ENCODE measurements around the gene GRM6.

Gene GRM6

DNA sequence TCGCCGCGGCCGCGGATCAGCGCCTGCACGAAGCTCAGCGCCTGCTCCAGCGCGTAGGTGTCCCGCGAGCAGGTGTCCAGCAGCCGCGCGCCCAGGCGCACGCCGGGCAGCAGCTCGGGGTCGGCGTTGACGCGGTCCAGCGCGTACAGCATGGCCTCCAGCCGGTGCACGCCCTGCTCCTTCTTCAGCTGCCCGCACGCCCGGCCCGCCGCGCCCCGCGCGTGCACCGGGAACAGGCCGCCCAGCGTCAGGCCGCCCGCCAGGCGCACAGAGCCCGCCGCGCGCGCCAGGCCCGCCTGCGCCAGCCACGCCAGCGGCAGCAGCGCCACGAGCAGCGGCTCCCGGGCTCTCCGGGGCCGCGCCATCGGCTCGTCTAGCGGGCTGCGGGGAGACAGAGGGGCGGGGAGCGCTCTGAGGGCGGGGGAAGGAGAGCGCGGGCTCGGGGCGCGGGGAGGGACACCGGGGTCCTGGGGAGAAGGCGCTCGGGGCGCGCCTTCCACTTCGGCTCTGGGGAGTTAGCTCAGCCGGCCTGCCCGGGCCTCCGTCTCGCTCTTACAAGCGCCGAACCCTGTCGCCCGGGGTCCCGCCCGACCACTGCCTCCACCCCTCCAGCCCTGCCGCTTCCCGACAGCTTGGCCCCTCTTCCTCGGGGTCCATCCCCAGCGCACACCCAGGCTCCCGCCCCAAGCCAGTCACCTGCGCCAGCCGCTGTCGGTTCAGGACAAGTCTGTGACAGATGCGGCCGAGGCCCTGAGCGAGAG lies at the start of gene GRM6:
Gene GRM6, minus strand, starts transcription at position 741 of the 761 bp plus-strand sequence. Its CDS starts 376 bp downstream, at position 365.
- no peak for DNase-seq

DNA sequence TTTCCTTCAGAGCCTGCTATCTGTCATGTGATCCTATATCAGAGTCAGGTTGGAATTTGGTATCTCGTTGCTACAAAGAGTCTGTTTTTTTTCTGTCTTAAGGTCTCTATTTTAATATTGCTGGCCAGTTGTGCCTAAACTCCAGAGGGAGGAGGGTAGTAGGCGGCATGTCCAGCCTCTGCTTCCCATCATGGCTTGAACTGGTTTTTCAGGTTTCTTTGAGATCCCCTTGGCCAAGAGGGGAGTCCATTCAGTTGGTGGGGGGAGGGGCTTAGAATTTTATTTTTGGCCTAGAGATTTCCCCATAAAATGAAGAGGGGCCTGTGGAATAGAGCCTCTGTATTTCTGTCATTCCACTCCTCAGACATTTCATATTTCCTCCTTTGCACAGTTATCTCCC lies 49.6 kb upstream of the GRM6 start:
- DNase-seq = no peak

DNA sequence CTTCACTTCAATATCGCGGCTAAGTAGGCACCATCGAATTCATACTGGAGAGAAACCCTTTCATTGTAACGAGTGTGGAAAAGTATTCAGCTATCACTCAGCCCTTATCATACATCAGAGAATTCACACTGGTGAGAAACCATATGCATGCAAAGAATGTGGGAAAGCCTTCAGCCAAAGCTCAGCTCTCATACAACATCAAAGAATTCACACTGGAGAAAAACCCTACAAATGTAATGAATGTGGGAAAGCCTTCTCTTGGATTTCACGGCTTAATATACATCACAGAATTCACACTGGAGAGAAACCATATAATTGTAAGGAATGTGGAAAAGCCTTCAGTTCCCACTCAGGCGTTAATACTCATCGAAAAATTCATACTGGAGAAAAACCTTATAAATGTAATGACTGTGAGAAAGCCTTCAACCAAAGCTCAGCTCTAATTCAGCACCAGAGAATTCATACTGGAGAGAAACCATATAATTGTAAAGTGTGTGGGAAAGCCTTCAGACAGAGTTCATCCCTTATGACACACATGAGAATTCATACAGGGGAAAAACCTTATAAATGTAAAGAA lies 38.0 kb upstream of the GRM6 start:
- DNase-seq = no peak

- DNase-seq = peak; percentile 96 to 97 (median 96)
These were observed 28.5 kb upstream of the GRM6 start, which contains the start of gene ZNF879 for GRCh38 chr5:179023528-179024189. Gene ZNF879 (plus strand): TSS chr5:179023804. CDS start chr5:179025005, 1,201 bp downstream.

DNA sequence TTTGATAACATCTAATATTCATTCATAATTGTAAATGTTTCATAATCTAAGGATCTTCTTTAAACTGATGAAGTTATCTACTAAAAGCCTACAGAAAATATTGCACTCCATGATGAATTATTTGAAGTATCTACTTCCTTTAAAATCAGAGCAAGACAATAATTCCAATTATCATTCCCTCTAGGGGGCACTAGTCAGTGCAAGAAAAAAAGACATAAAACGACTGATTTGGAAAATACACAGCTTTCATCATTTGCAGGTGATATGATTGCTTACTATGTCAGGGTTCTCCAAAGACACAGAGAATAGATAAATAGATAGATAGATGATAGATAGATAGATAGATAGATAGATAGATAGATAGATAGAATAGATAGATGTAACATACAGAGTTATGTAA lies 13.5 kb upstream of the GRM6 start:
- no peak for DNase-seq

DNA sequence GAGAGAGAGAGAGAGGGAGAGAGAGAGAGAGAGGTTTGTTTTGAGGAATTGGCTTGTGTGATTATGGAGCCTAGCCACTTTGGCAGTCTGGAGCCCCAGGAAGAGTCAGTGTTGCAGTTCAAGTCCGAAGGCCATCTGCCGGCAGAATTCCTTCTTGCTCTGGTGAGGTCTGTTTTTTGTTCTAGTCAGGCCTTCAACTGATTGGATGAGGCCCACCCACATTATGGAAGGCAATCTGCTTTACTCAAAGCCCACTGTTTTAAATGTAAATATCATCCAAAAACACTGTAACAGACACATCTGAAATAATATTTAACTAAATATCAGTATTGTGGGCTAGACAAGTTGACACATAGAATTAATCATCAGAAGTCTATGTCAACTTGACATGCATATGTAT lies 11.4 kb upstream of the GRM6 start:
- DNase-seq = no peak

GRCh38 chr5:178998441-178998840 lies 3.3 kb upstream of the GRM6 start:
- DNase-seq = no peak

DNA sequence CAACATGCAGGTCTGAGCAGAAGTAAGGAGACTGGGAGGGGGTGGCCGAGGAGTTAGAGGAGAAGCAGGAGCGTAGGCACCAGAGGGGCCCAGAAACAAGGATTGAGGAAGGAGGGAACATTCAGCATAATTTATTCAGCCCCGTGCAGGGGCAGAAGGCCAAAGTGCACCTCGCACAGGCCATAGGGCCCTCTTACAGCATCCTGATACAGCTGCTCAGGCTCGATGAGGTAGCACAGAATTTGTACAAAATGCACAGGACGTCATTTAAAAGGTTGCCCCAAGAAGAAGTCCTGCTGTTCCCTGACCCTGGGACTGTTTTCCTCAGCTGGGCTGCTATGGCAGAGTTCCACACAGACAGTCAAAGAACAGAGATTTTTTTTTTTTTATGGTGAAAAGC lies 2.1 kb upstream of the GRM6 start:
- DNase-seq = no peak

DNA sequence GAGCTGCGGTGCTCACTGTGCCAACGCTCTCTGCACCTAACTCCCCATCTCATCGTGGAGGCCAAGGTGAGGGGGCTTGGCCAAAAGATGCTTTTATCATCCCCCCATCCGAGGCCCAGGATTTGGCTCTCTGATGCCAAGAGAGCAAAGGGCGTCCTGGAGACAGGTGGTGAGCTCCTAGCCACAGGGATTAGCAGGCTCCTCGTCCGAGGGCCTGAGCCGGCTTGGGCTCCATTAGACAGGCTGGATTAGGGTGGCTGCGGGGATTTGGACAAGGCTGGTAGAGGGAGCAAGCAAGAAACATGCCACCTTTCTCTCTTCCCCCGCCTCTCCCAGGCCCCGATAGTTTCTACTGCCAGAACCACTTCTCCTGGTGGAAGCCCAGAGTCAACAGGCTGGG lies 1.0 kb upstream of the GRM6 start:
- no peak for DNase-seq

DNA sequence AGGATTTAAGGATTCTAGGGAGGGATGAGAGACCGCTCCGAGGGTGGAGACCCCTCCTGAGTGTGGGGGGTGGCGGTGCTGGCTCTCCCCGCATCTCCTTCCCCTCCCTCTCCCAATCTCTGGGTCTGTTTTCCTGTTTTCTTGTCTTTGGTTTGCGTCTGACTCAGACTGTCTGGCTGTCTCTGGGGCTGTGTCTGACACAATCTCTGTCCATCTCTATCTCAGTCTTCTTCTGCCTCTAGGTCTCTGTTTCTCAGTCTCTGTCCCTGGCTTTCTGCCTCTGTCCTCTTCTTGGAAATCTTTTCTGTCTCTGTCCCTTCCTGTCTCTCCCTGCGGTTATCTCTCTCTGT lies 196 bp upstream of the GRM6 start:
- DNase-seq = no peak

DNA sequence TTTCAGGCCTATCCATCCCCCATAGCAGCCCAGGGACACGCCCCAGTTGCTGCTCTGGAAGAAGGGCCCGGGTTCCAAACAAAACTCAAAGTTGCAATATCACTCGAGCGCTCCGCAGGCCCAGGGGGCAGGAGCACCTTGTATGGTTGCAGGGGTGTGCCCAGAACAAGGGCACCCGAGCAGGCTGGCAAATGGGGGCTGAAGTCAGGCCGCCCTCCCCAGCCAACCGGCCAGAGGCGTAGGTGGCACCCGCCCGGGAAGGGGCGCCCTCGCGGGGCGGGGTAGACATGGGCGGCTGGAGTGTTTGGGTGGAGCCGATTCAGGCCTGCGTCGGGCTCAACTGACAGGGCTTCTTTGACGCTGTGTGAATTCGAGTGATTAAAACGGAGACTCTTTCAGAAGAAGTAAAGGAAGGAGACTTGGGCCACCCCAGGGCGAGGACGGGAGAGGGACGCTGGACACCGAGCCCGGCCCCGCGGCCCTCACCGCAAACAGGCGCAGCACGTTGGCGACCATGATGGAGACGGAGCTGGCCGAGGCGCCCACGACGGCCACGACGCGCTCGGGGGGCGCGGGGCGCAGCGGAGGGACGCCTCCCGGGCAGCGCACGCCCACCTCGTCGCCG lies 1.1 kb downstream of the GRM6 start:
- DNase-seq = no peak

GRCh38 chr5:178993236-178993765 lies 1.8 kb downstream of the GRM6 start:
- no peak for DNase-seq

GRCh38 chr5:178992291-178992895 lies 2.7 kb downstream of the GRM6 start:
- DNase-seq = no peak

DNA sequence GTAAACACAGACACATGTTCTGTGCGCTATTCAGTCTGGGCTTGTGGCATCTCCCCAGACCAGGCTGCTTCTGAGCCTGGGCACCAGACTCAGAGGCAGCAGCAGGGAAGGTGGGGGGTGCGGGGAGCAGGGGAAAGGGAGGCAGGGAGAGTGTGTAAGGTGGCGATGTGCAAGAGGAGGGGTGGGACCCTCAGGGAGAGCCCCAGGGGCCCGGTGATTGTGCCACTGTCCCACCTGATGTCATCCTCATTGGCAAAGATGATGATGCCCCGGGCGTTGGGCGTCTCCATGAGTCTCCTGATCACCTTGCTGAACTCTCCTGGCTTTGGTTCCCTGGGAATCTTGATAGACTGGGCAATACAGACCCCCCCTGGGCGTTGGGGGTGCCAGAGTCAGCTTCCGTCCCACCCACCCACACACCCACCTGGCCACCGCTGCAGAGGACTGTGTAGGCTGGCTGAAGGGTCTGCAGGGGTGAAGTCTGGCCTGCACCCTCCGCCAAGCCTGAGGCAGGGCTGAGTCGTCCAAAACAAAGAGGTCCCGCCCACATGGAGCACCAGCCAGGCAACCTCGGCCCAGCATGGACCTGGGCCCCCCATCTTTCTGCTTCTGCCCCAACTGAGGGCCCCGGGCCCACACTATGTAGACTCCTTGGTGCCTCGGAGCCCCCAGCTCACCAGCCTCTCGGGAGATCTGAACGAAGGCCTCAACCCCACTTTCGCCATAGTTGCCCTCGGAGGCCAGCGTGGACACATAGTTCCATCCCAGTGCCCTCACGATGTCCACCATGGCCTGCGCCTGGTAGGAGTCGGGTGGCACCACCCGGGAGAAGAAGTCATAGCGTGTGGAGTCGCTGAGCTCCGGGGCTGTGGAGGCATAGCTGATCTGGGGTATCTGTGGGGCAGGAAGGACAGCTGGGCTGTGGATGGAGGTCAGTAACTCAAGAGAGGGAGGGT lies 3.7 kb downstream of the GRM6 start:
- no peak for DNase-seq

DNA sequence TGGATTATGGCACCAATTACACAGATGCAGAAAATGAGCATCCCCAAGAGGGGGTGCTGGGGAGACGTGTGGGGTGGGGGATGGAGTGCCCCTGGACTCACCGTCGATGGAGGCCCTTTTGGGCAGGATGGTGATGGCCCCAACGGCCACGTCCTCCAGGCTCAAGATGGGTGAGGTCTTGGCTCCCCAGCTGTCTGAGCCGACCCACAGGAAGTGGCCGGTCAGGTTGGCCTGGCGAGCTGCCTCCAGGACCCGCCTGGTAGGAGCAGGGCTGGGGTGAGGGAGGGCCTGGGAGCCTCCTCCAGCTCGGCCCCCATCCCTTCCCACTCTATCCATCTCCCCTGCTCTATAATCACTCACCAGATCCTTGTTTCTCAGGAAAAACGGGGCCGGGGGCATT lies 4.6 kb downstream of the GRM6 start:
- DNase-seq = no peak

DNA sequence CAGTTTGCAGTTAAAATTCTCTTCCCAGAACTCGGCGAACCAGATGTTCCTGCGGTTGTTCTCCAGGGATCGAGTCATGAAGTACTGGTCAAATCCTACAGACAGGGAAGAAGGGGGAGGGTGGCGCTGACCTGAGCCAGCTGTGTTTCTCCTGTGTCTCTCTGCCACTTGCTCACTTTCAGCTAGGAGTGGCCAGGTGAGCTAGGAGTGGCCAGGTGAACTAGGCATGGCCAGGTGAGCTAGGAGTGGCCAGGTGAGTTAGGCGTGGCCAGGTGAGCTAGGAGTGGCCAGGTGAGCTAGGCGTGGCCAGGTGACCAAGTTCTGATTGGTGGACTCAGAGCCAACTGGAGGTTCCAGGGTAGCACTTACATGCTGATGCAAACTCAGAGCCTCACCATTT lies 5.8 kb downstream of the GRM6 start:
- DNase-seq = no peak

DNA sequence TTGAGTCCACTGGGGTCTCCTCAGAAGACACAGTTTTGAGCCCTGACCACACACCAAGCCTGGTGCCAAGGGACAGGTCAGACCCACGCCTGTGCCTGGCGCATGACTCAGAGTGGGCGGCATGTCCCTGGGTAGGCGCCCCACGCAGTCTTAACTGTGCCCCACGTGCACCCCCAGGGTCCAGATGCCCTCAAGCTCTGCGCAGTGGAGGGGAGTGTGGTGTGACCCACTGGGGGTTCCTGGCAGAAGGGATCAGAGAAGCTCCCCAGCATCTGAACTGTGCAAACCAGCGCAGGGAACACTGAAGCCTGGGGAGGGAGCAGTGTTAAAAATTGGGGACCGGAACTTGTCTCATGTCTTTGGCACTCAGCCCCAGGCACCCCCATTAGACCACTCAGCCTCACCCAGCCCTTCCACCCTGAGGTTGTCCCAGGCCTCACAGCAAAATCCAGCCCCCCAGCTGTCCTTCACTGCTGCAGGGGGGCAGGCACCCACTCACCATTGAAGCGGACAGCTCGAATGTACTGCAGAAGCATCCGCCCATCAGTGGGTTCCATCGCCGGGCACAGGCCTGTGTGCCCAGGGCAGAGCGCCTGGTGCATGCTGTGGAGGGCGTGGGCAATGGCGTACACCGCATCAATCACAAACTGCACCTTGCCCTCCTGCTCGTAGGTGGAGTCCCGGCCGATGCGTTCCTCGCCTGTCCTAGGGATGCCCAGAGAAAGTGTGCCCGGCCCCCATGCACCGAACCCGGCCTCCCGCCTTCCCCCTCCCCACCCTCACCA lies 6.5 kb downstream of the GRM6 start:
- DNase-seq = no peak

GRCh38 chr5:178986326-178986960 lies 8.7 kb downstream of the GRM6 start:
- DNase-seq = no peak

DNA sequence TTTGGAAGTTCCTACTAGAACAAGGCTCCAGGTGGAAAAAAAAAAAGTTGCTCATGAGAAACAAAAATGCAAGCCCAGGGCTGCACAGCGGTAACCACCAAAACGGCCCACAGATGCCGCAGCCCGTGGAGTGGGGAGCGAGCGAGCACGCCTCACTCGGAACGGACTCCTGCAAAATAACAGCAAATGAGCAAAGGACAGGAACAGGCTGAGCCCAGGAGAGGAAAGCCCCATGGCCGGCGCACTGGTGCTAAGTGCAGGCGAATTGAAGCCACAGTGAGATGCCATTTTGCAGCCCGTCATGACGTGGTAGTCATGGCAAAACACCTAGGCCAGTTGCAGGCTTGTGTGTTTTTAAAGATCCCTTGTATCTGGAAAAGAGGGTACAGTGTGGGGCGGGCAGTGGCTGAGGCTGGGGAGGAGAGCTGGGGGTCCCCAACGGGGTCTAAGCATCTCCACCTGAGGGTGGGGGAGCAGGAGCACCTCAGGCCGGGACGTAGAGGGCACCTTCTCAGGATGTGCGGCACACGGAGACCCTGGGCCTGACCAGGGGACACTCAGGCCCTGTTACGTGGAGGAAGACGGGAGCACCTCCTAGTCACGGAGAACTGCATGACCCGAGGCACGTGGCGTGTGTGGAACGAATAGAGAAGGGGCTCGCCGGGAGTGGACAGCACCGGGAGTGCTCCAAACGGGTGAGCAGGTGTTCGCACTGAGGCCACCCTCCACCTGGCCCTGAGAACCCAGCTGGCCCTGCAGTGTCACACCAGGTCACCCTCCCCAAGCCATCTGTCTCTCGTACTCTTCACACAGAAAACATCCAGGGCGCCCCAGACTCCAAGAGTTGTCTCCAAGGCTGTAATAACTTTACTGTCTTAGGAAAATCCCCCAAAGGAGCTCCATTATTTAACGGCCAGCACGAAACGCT lies 10.7 kb downstream of the GRM6 start:
- DNase-seq = no peak

All from suppressor macrophage treated with lipopolysaccharide for 1 hour (primary cell).